HepG2 (cell line): Measurements from ENCODE around the gene TAF8. TPM values are rescaled to one million over a fixed set of nuclear protein-coding genes. Genes with fewer than 3 reads are reported as not detected.

Source experiments
- BRD4 ChIP-seq: sonication (generic); formaldehyde crosslinking; IDR thresholded peaks from 2 replicates; pipeline ENCODE4 v1.4.0; 2020; ENCODE audit warnings: missing genetic modification reagents
- CERS6 ChIP-seq: sonication (generic); formaldehyde crosslinking; IDR thresholded peaks from 2 replicates; pipeline ENCODE4 v1.5.0; 2020; ENCODE audit warnings: missing genetic modification reagents
- CSRNP2 ChIP-seq: sonication (generic); formaldehyde crosslinking; conservative IDR thresholded peaks from 2 replicates; pipeline ENCODE4 v1.8.0; 2022; ENCODE audit warnings: low read depth, missing genetic modification reagents
- GATA4 ChIP-seq: sonication (generic); IDR thresholded peaks from 2 replicates; pipeline ENCODE4 v1.6.1; 2016; ENCODE audit warnings: antibody characterized with exemption, low read depth, borderline replicate concordance
- HNF4A ChIP-seq: sonication (generic); formaldehyde crosslinking; IDR thresholded peaks from 2 replicates; pipeline ENCODE4 v1.4.0; 2020; ENCODE audit warnings: missing genetic modification reagents
- PAX8 ChIP-seq: sonication (generic); formaldehyde crosslinking; IDR thresholded peaks from 2 replicates; pipeline ENCODE4 v1.8.0; 2022; ENCODE audit warnings: mild to moderate bottlenecking, missing genetic modification reagents, borderline replicate concordance
- RAD21 ChIP-seq: fragments of 450-650 bp; formaldehyde crosslinking; IDR thresholded peaks from 2 replicates; pipeline ENCODE4 v1.5.0; 2020; ENCODE audit warnings: mild to moderate bottlenecking
- RBM39 ChIP-seq: fragments of 200-400 bp; formaldehyde crosslinking; IDR thresholded peaks from one replicate; pipeline ENCODE4 v1.6.1; 2018; ENCODE audit warnings: antibody characterized with exemption, mild to moderate bottlenecking, low read depth, low read length; ENCODE audit not compliant: poor library complexity, severe bottlenecking
- TIGD3 ChIP-seq: sonication (generic); formaldehyde crosslinking; IDR thresholded peaks from 2 replicates; pipeline ENCODE4 v1.5.1; 2020; ENCODE audit warnings: mild to moderate bottlenecking, missing genetic modification reagents, borderline replicate concordance
- TRAFD1 ChIP-seq: sonication (generic); formaldehyde crosslinking; IDR thresholded peaks from 2 replicates; pipeline ENCODE4 v1.5.1; 2020; ENCODE audit warnings: missing genetic modification reagents, mild to moderate bottlenecking, borderline replicate concordance
- ZBTB4 ChIP-seq: sonication (generic); formaldehyde crosslinking; IDR thresholded peaks from 2 replicates; pipeline ENCODE4 v1.4.0; 2020; ENCODE audit warnings: missing genetic modification reagents, mild to moderate bottlenecking, borderline replicate concordance
- ZNF230 ChIP-seq: sonication (generic); formaldehyde crosslinking; IDR thresholded peaks from 2 replicates; pipeline ENCODE4 v1.4.0; 2020; ENCODE audit warnings: mild to moderate bottlenecking, missing genetic modification reagents
- ZNF337 ChIP-seq: sonication (generic); formaldehyde crosslinking; IDR thresholded peaks from 2 replicates; pipeline ENCODE4 v1.5.1; 2020; ENCODE audit warnings: missing genetic modification reagents, low read depth, mild to moderate bottlenecking, borderline replicate concordance
- ZNF354B ChIP-seq: sonication (generic); formaldehyde crosslinking; IDR thresholded peaks from 2 replicates; pipeline ENCODE4 v1.8.0; 2022; ENCODE audit warnings: mild to moderate bottlenecking, missing genetic modification reagents
- ZNF501 ChIP-seq: sonication (generic); formaldehyde crosslinking; IDR thresholded peaks from 2 replicates; pipeline ENCODE4 v1.5.1; 2020; ENCODE audit warnings: mild to moderate bottlenecking, moderate library complexity, missing genetic modification reagents
- ZNF557 ChIP-seq: sonication (generic); formaldehyde crosslinking; IDR thresholded peaks from 2 replicates; pipeline ENCODE4 v1.4.0; 2020; ENCODE audit warnings: missing genetic modification reagents
- ZNF704 ChIP-seq: sonication (generic); formaldehyde crosslinking; IDR thresholded peaks from 2 replicates; pipeline ENCODE4 v1.8.1; 2023; ENCODE audit warnings: mild to moderate bottlenecking, inconsistent platforms, moderate library complexity, missing genetic modification reagents, borderline replicate concordance
- ZSCAN30 ChIP-seq: sonication (generic); formaldehyde crosslinking; IDR thresholded peaks from 2 replicates; pipeline ENCODE4 v1.5.0; 2020; ENCODE audit warnings: mild to moderate bottlenecking, missing genetic modification reagents
- polyA plus RNA-seq, 8 experiments: library from polyadenylated mRNA; depleted of rRNA in 3 of 8; stranded (reverse) in 7 of 8; unstranded in 1 of 8; fragments of >200 nt; fragmentation: Illumina TruSeq in 4 of 8; extraction: Trizol in 4 of 8; gene quantifications; 2 replicates each; pipeline versions ENCODE4 v1.2.1 to v1.2.3, GENCODE V29; 2011 to 2016; ENCODE audit warnings: low read depth in 4 of 8, missing spikeins in 1 of 8, mixed read lengths in 1 of 8; ENCODE audit not compliant: insufficient read depth in 1 of 8
- total RNA-seq, 5 experiments: library from RNA; depleted of rRNA; stranded (reverse); fragments of >200 nt; fragmentation: Illumina TruSeq; extraction: Trizol; gene quantifications; 2 replicates each; pipeline ENCODE4 v1.2.3, GENCODE V29; 2016; ENCODE audit warnings: low read depth in 1 of 5

Gene TAF8
- total and polyA plus RNA-seq, 2 of the 13 experiments (the other 11 are each of a cell fraction or from before 2014, with no cell fraction given) = 25.2 to 25.8 TPM

- TF ChIP-seq ZBTB4 (CRISPR knock-in tag) (no peak), ZNF704 (CRISPR knock-in tag) (0 out of 2 replicates have a peak, but pooled peaks have one; percentile 18), BRD4 (CRISPR knock-in tag) (no peak), CERS6 (0 out of 2 replicates have a peak, but pooled peaks have one; percentile 16), HNF4A (CRISPR knock-in tag) (no peak), ZNF501 (CRISPR knock-in tag) (peak; percentile 57), ZNF354B (CRISPR knock-in tag) (no peak), PAX8 (CRISPR knock-in tag) (0 out of 2 replicates have a peak, but pooled peaks have one; percentile 33), ZNF557 (CRISPR knock-in tag) (no peak), ZNF230 (no peak), TRAFD1 (no peak), ZNF337 (CRISPR knock-in tag) (peak; percentile 62; the same call in 1 of the 2 replicates), CSRNP2 (CRISPR knock-in tag) (no peak), GATA4 (no peak), TIGD3 (CRISPR knock-in tag) (no peak), RBM39 (no peak), RAD21 (peak; percentile 98), ZSCAN30 (CRISPR knock-in tag) (no peak)
Observed at GRCh38 chr6:42043787-42044475, 6.4 kb upstream of the TAF8 start (continued).
